HS-5 (cell line): ENCODE results near the gene NNMT.

ENCODE experiments used
- DNase-seq: peaks from one replicate; pipeline ENCODE4 v3.0.0-alpha.2; 2012; ENCODE audit warnings: low read depth

NNMT gene

GRCh38 chr11:114263513-114264170 is 32.6 kb upstream of the NNMT start:
- no peak for DNase-seq

DNA sequence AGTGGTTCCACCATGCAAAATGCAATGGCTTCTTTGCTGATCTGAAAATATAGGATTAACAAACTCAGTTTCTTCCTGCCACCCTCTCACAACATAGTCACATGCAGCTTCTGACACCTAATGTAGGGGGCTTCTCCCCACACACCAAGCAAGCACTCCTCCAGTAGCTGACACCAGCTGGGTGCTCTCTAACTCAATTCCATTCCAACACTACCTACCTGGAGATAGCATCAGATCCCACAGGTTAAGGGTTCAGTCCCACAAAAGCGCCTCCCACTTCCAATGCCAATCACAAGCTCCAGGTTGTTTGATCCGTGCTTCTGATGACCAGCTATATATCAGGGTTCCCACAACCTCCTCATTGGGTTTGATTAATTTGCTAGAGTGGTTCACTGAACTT is 31.8 kb upstream of the NNMT start:
- no peak for DNase-seq

GRCh38 chr11:114265122-114265878 is 30.9 kb upstream of the NNMT start:
- DNase-seq, result no peak

- no peak for DNase-seq
Measured at GRCh38 chr11:114269498-114269897, 26.7 kb upstream of the NNMT start.

DNA sequence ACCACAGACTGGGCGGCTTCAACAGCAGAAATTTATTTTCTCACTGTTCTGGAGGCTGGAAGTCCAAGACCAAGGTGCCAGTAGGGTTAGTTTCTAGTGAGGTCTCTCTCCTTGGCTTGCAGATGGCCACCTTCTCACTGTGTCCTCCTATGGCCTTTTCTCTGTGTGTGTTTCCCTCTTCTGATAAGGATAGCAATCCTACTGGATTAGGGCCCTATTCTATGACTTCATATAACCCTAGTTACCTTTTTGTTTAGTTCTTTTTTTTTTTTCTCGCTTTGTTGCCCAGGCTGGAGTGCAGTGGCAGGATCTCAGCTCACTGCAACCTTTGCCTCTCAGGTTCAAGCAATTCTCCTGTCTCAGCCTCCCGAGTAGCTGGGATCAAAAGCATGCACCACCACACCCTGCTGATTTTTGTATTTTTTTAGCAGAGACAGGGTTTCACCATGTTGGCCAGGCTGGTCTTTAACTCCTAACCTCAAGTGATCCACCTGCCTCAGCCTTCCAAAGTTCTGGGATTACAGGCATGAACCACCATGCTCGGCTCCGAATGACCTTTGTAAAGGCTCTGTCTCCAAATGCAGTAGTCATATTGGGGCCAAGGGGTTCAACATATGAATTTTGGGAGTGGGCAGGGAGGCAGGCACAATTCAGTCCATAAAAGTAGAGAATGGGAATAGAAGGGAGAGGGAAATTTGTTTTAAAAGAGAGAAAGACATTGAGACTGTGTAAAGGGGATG is 25.5 kb upstream of the NNMT start:
- no peak for DNase-seq

GRCh38 chr11:114271316-114271715 is 24.9 kb upstream of the NNMT start:
- DNase-seq, result no peak

DNA sequence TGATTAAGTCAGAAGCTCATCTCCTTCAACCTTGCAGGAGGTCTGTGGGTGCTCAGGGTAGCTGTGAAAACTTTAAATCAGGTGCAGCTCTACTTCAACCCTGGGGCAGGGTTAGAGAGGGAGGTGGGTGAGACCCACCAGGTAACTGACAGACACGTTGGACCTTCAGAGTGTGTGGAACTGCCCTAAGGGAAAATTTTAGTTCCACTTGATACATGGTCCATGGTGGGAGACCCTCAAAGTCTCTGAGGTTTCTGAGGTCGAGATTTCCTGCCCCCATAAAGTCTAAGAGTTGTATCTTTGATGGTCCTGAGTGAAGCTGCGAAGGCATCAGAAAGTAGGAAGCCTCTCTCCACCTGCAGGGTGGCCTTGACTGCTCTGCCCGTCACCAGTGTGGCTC is 23.9 kb upstream of the NNMT start:
- no peak for DNase-seq

DNA sequence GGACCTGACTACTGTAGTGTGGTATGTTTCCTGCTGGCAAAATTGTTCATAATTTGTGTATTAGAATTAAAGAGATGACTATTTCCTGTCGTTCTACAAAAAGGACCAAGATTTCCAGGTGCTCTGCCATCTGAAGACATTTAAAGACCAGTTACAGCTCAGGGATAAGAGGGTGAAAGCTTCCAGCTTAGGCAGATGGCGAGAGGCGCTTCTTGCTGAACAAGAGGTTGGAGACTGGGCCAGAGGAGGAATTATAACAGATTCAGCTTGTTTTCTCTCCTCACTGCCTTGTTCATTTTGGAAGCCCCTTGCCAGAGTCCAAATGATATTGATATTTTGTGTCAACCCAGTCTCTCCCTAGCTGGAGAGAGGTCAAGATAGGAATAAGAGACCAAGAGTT is 23.1 kb upstream of the NNMT start:
- no peak for DNase-seq

DNA sequence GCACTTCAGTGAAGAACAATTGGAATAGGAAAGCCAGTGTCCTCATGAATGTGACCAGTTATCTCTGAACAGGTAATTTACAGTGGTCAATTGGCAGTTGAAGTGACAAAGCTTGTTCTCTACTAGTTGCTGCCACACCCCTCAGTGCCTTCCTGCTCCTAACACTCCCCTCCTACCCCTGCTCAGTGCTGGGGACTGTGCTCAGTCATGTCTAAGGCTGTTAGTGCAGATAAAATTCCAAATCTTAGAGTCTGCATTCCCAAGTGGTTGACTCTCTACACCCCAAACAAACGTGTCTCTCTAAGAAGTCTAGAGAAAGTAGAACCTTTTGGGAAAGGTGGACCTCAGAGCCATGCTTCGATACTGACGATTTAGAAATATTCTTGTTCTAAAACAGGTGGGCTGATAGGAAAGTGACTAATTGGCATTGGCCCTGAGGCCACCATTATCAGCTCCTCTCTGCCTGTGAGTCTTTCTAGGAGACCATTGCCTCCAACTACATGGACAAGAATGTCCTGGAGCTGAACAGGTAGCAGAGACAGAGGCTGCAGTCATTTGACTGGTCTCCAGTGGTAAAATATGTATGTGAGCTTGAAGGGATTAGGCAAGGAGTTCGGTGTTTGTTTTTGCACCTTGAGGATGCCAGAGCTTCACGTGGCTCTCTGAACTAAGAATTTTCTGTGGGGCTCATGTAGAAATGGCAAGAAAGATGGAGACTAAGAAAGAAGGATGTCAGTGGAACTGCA is 22.1 kb upstream of the NNMT start:
- DNase-seq, result no peak

DNA sequence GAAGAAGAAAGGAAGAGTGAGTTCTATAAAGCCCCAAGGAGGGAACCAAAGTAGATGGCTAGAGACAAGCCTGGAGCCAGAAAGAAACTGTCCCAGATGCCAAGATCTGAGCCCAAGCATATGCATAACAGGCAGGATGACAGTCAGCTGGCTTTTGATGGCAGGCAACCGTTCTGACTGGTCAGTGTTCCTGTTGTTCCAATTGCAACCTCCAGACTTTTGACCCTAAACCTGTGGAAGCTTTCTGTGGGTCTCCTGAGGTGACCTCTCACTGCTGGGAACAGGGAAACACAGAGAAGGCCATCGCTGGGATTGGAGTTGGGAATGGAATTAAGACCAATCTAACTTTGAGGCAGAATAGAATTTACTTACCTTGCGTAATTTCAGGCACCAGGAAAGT is 21.6 kb upstream of the NNMT start:
- no peak for DNase-seq

DNA sequence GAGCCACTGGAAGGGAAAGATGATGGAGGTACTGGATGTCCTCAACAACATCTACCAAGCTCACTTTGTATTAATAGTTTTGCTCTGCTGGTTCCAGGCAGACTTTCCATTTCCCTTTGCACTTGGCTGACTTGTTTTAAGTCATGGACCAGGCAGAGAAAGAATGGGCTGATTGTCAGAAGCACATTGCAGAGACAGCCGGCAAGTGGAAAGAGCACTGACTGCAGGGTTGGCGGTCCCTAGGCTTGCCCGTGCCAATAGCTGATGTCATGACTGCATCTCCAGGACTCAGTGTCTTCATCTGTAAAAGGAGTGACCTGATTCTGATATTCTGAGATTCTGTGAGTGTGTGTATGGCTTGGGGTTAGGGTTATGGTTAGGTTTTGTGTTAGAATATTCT is 20.9 kb upstream of the NNMT start:
- no peak for DNase-seq

GRCh38 chr11:114276077-114276476 is 20.1 kb upstream of the NNMT start:
- no peak for DNase-seq

DNA sequence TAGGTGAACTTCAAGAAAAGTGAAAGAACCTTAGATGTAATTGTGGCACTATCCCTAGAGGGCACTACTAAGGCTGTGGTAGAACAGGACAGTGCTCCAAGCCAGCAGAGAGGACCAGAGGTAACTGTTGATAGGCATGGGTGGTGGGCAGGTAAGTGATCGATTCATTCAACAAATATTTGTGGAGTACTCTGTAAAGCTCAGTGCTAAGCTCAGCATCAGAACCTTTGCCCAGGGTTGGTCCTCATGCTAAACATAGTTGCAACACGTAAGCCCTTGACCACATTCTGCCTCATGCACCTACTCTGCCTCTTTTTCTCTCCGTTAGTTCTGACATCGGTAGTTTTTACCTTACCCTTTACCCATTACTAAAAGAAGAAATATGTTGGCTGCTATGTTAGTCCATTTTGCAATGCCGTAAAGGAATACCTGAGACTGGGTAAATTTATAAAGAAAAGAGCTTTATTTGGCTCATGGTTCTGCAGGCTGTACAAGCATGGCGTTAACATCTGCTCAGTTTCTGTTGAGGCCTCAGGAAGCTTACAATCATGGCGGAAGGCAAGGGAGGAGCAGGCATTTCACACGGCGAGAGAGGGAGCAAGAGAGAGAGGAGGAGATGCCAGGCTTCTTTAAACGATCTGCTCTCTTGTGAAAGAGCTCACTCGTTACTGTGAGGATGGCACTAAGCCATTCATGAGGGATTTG is 18.4 kb upstream of the NNMT start:
- no peak for DNase-seq

- DNase-seq, result no peak
Measured at GRCh38 chr11:114278342-114279065, 17.7 kb upstream of the NNMT start.

GRCh38 chr11:114279792-114280546 is 16.2 kb upstream of the NNMT start:
- no peak for DNase-seq

DNA sequence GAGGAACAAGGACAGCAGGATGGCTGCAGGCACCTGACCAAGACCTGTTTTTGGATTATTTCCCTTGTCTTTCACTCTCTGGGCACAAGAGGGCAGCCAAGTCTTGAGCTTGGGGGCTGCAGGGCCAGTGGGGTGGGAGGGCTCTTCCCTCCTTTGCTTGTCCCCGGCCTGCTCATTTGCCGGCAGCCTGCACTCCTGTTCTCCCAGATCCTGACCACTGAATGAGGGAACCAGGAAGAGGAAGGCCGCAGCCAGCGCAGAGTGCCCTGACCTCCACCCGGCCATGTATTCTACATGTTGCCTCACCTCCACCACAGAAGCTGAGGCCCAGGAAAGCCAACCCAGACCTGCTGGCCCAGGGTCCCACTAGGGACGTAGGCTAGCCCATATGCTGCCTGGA is 15.5 kb upstream of the NNMT start:
- DNase-seq, result no peak

- no peak for DNase-seq
Measured at GRCh38 chr11:114281388-114281956, 14.7 kb upstream of the NNMT start.

GRCh38 chr11:114282488-114282887 is 13.7 kb upstream of the NNMT start:
- no peak for DNase-seq

DNA sequence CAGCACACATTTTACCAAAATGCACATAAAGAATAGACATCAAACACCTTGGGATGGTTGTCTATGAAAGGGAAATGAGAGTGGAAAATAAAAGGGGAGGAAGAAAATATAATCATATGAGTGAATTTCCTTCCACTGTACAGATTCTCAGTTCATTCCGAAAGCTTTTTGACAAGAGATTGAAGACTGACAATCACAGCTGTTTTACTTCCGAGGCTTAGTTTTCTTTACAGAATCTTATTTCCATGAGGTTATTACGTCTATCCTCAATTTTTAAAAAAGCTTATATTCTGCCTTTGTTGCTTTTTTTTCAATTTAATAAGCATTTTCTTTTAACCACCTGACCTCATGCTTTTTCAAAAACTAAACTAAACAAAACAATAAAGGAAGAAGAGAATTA is 12.8 kb upstream of the NNMT start:
- DNase-seq, result no peak

GRCh38 chr11:114284021-114284420 is 12.2 kb upstream of the NNMT start:
- DNase-seq, result no peak
